ENCODE data around the gene GCM1.

The GCM1 gene

GRCh38 chr6:53152576-53152975, 3.9 kb upstream of the GCM1 start:
- no peak for DNase-seq (ENCODE audit: low read depth)

- DNase-seq (ENCODE audit: low read depth): no peak
Measured at GRCh38 chr6:53151676-53152075, 3.0 kb upstream of the GCM1 start.

- DNase-seq (ENCODE audit: low read depth): no peak
Measured at GRCh38 chr6:53144802-53145201, 3.8 kb downstream of the GCM1 start.

- DNase-seq (ENCODE audit: low read depth): no peak
Measured at GRCh38 chr6:53143710-53144109, 4.9 kb downstream of the GCM1 start.

GRCh38 chr6:53142810-53143209, 5.8 kb downstream of the GCM1 start:
- DNase-seq (ENCODE audit: low read depth): no peak

- DNase-seq (ENCODE audit: low read depth): no peak
Measured at GRCh38 chr6:53139841-53140413, 8.7 kb downstream of the GCM1 start.

GRCh38 chr6:53136000-53136609, 12.5 kb downstream of the GCM1 start:
- DNase-seq (ENCODE audit: low read depth): no peak

GRCh38 chr6:53134601-53135235, 13.9 kb downstream of the GCM1 start:
- no peak for DNase-seq (ENCODE audit: low read depth)

GRCh38 chr6:53133961-53134360, 14.7 kb downstream of the GCM1 start:
- no peak for DNase-seq (ENCODE audit: low read depth)

GRCh38 chr6:53130569-53131290, 17.9 kb downstream of the GCM1 start:
- DNase-seq (ENCODE audit: low read depth): no peak

- DNase-seq (ENCODE audit: low read depth): no peak
Measured at GRCh38 chr6:53128842-53129241, 19.8 kb downstream of the GCM1 start.

GRCh38 chr6:53125276-53125675, 23.4 kb downstream of the GCM1 start:
- no peak for DNase-seq (ENCODE audit: low read depth)

- no peak for DNase-seq (ENCODE audit: low read depth)
Measured at GRCh38 chr6:53124131-53124800, 24.4 kb downstream of the GCM1 start.

GRCh38 chr6:53119772-53120409, 28.8 kb downstream of the GCM1 start:
- no peak for DNase-seq (ENCODE audit: low read depth)

GRCh38 chr6:53119349-53119748, 29.3 kb downstream of the GCM1 start:
- no peak for DNase-seq (ENCODE audit: low read depth)

GRCh38 chr6:53115741-53116140, 32.9 kb downstream of the GCM1 start:
- no peak for DNase-seq (ENCODE audit: low read depth)

GRCh38 chr6:53115113-53115512, 33.5 kb downstream of the GCM1 start:
- DNase-seq (ENCODE audit: low read depth): no peak

- no peak for DNase-seq (ENCODE audit: low read depth)
Measured at GRCh38 chr6:53113742-53114141, 34.9 kb downstream of the GCM1 start.

GRCh38 chr6:53112871-53113270, 35.8 kb downstream of the GCM1 start:
- DNase-seq (ENCODE audit: low read depth): no peak

GRCh38 chr6:53112404-53112803, 36.2 kb downstream of the GCM1 start:
- no peak for DNase-seq (ENCODE audit: low read depth)

- DNase-seq (ENCODE audit: low read depth): no peak
Measured at GRCh38 chr6:53111865-53112264, 36.8 kb downstream of the GCM1 start.

- no peak for DNase-seq (ENCODE audit: low read depth)
Measured at GRCh38 chr6:53109612-53110011, 39.0 kb downstream of the GCM1 start.
